Erythroblast (primary cell): ENCODE results near the gene TMED5.

Experiments
- GATA1 ChIP-seq: IDR thresholded peaks from 2 replicates; pipeline ENCODE4 v1.6.1; 2011; ENCODE audit warnings: low read depth, mild to moderate bottlenecking, control low read depth, low read length, moderate library complexity
- POLR2A ChIP-seq: IDR thresholded peaks from 2 replicates; pipeline ENCODE4 v1.6.1; 2011; ENCODE audit warnings: mild to moderate bottlenecking, low read length

DNA sequence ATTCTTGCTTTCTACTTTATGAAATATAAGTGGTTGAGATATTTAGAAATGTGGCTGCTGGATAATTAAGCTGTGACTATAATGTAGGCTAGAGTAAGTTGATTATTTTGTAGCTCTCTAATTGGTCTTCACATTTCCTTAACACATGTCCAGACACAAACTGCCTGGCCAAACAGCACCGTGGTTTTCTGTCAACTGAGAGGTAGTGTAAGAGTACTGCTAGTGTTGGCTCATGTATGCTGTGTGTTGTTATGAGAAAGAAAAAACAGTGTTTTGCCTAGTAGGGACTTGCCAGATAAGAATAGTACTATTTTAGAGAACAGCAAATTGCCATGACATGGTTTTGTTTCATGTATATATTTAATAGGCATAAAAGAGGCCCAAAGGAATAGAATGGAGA, 37.1 kb downstream of the TMED5 start:
- TF ChIP-seq POLR2A (no peak), GATA1 (no peak)
